H1 (cell line): ENCODE measurements around the gene SSNA1. TPM values are rescaled to one million over a fixed set of nuclear protein-coding genes. Genes with fewer than 3 reads are reported as not detected.

ENCODE experiments used
- CTCF ChIA-PET: fragments of 300-600 bp; sonication (Branson Sonifier 250); formaldehyde crosslinking; loops from one replicate; lab custom pipeline; 2021; ENCODE audit not compliant: partially characterized antibody; lab: Charles Lee
- POLR2A ChIA-PET: fragments of 300-600 bp; sonication (Branson Sonifier 250); formaldehyde crosslinking; loops from one replicate; lab custom pipeline; 2021; ENCODE audit warnings: inconsistent platforms; ENCODE audit not compliant: partially characterized antibody; lab: Charles Lee
- DNase-seq, 2 experiments: peaks; one replicate each; pipeline versions ENCODE4 v3.0.0 to v3.0.0-alpha.2; 2010 to 2022; ENCODE audit warnings: low spot score in 2 of 2, low read depth in 1 of 2, mixed read lengths in 1 of 2
- FAIRE-seq: peaks from 2 replicates; lab custom pipeline; 2011; peaks lifted over from hg19 to GRCh38; lab: Jason Lieb, UNC
- H2AFZ ChIP-seq: 2 replicates; pipeline ENCODE4 v1.8.1; 2012; ENCODE audit warnings: low read length, inconsistent platforms
- H2AK5ac ChIP-seq: 2 replicates; pipeline ENCODE4 v1.6.1; 2013; ENCODE audit warnings: low read depth, low read length
- H2BK120ac ChIP-seq: replicated peaks from 2 replicates; pipeline ENCODE3; 2013; ENCODE audit warnings: low read depth, low read length, inconsistent platforms
- H2BK12ac ChIP-seq: 2 replicates; pipeline ENCODE4 v1.6.1; 2013; ENCODE audit warnings: low read depth, low read length
- H2BK15ac ChIP-seq: 2 replicates; pipeline ENCODE4 v1.6.1; 2013; ENCODE audit warnings: low read length
- H2BK20ac ChIP-seq: 2 replicates; pipeline ENCODE4 v1.6.1; 2013; ENCODE audit warnings: low read length
- H2BK5ac ChIP-seq: 2 replicates; pipeline ENCODE4 v1.6.1; 2013; ENCODE audit warnings: low read depth, low read length
- H3K14ac ChIP-seq: 2 replicates; pipeline ENCODE4 v1.6.1; 2013; ENCODE audit warnings: inconsistent platforms; ENCODE audit not compliant: insufficient read length
- H3K18ac ChIP-seq: 2 replicates; pipeline ENCODE4 v1.6.1; 2013; ENCODE audit warnings: low read length; ENCODE audit errors: extremely low read depth
- H3K23ac ChIP-seq: 2 replicates; pipeline ENCODE4 v1.6.1; 2013; ENCODE audit warnings: inconsistent platforms; ENCODE audit not compliant: insufficient read length
- H3K23me2 ChIP-seq: 2 replicates; pipeline ENCODE4 v1.6.1; 2013; ENCODE audit warnings: low read depth, low read length
- H3K27ac ChIP-seq: 2 replicates; pipeline ENCODE4 v1.6.1; 2011; ENCODE audit warnings: low read depth, low read length, inconsistent platforms
- H3K27me3 ChIP-seq, 4 experiments: replicated peaks in 1 of 4; 1 replicate in 1 of 4; 2 replicates in 3 of 4; pipeline versions ENCODE4 v1.6.1 to v1.8.1; 2011 to 2013; ENCODE audit warnings: low read length in 3 of 4, mild to moderate bottlenecking in 3 of 4, inconsistent platforms in 2 of 4, mixed read lengths in 2 of 4, moderate library complexity in 1 of 4; ENCODE audit not compliant: control insufficient read depth in 3 of 4, insufficient read depth in 3 of 4; ENCODE audit errors: extremely low read depth in 1 of 4
- H3K36me3 ChIP-seq, 4 experiments: 2 replicates each; pipeline versions ENCODE4 v1.6.1 to v1.8.1; 2011 to 2013; ENCODE audit warnings: mild to moderate bottlenecking in 4 of 4, low read length in 3 of 4, moderate library complexity in 2 of 4, control low read depth in 1 of 4, inconsistent platforms in 1 of 4; ENCODE audit not compliant: insufficient read depth in 4 of 4, control insufficient read depth in 2 of 4
- H3K4ac ChIP-seq: replicated peaks from 2 replicates; pipeline ENCODE3; 2013; ENCODE audit warnings: low read length, low read depth, mixed read lengths, inconsistent platforms; ENCODE audit not compliant: insufficient read length
- H3K4me1 ChIP-seq, 4 experiments: replicated peaks in 1 of 4; 1 replicate in 1 of 4; 2 replicates in 3 of 4; pipeline versions ENCODE4 v1.6.1 to v1.8.1; 2011 to 2013; ENCODE audit warnings: low read length in 3 of 4, inconsistent platforms in 2 of 4, mixed read lengths in 1 of 4; ENCODE audit not compliant: insufficient read depth in 4 of 4, control insufficient read depth in 3 of 4
- H3K4me2 ChIP-seq, 2 experiments: 2 replicates each; pipeline versions ENCODE4 v1.6.1 to v1.8.1; 2011 to 2013; ENCODE audit warnings: low read depth in 2 of 2, low read length in 2 of 2, control low read depth in 1 of 2, inconsistent platforms in 1 of 2, mild to moderate bottlenecking in 1 of 2; ENCODE audit not compliant: insufficient read depth in 1 of 2
- H3K4me3 ChIP-seq, 4 experiments: fragments of 200-600, 300-600 bp in 1 of 4; sonication (generic), shearing (Covaris generic), sonication (Bioruptor Twin) in 1 of 4; 2 replicates each; pipeline versions ENCODE4 v1.5.1 to v1.8.1; 2011 to 2016; ENCODE audit warnings: low read length in 4 of 4, low read depth in 3 of 4, control low read depth in 2 of 4, inconsistent platforms in 2 of 4, mild to moderate bottlenecking in 2 of 4, mixed read lengths in 1 of 4, moderate library complexity in 1 of 4; ENCODE audit not compliant: insufficient read depth in 2 of 4; ENCODE audit errors: extremely low read depth in 1 of 4
- H3K56ac ChIP-seq: replicated peaks from 2 replicates; pipeline ENCODE3; 2013; ENCODE audit warnings: low read depth, mild to moderate bottlenecking, mixed read lengths, low read length, inconsistent platforms; ENCODE audit not compliant: insufficient read length
- H3K79me1 ChIP-seq: 2 replicates; pipeline ENCODE4 v1.6.1; 2013; ENCODE audit warnings: low read depth, low read length, control low read depth
- H3K79me2 ChIP-seq, 2 experiments: 2 replicates each; pipeline versions ENCODE4 v1.6.1 to v1.8.1; 2012 to 2013; ENCODE audit warnings: low read length in 2 of 2, mild to moderate bottlenecking in 2 of 2, inconsistent platforms in 1 of 2; ENCODE audit not compliant: insufficient read depth in 2 of 2, control insufficient read depth in 1 of 2
- H3K9ac ChIP-seq, 4 experiments: replicated peaks in 1 of 4; 1 replicate in 1 of 4; 2 replicates in 3 of 4; pipeline versions ENCODE4 v1.6.1 to v1.8.1; 2011 to 2013; ENCODE audit warnings: low read depth in 3 of 4, low read length in 3 of 4, control low read depth in 2 of 4, mild to moderate bottlenecking in 2 of 4, moderate library complexity in 2 of 4, inconsistent platforms in 1 of 4; ENCODE audit errors: extremely low read depth in 1 of 4
- H3K9me3 ChIP-seq, 2 experiments: 2 replicates each; pipeline versions ENCODE4 v1.6.1 to v1.8.1; 2012 to 2013; ENCODE audit warnings: mild to moderate bottlenecking in 2 of 2, moderate library complexity in 2 of 2, control low read depth in 1 of 2, inconsistent platforms in 1 of 2, low read depth in 1 of 2, low read length in 1 of 2, mixed read lengths in 1 of 2; ENCODE audit not compliant: insufficient read depth in 2 of 2
- H4K20me1 ChIP-seq, 2 experiments: replicated peaks in 1 of 2; 2 replicates each; pipeline versions ENCODE3 to v1.8.1; 2011 to 2013; ENCODE audit warnings: inconsistent platforms in 2 of 2, low read length in 2 of 2, mild to moderate bottlenecking in 1 of 2; ENCODE audit not compliant: insufficient read depth in 2 of 2, control insufficient read depth in 1 of 2
- H4K5ac ChIP-seq: 2 replicates; pipeline ENCODE4 v1.6.1; 2013; ENCODE audit warnings: low read length, low read depth, mixed read lengths, inconsistent platforms; ENCODE audit not compliant: insufficient read length
- H4K8ac ChIP-seq: 2 replicates; pipeline ENCODE4 v1.8.0; 2013; ENCODE audit warnings: mild to moderate bottlenecking, moderate library complexity, low read length, inconsistent platforms; ENCODE audit not compliant: insufficient read depth; ENCODE audit errors: extremely low read depth
- H4K91ac ChIP-seq: replicated peaks from 2 replicates; pipeline ENCODE3; 2013; ENCODE audit warnings: low read length, mixed read lengths, inconsistent platforms; ENCODE audit not compliant: insufficient read length
- GTF2F1 ChIP-seq: IDR thresholded peaks from 2 replicates; pipeline ENCODE4 v1.6.1; 2012; ENCODE audit warnings: low read depth, low read length, improper control_type of control experiment, borderline replicate concordance
- HDAC2 ChIP-seq, 2 experiments: fragments of 300-600 bp in 1 of 2; sonication (generic) in 1 of 2; IDR thresholded peaks; 2 replicates each; pipeline ENCODE4 v1.6.1; 2011 to 2012; ENCODE audit warnings: low read depth in 2 of 2, low read length in 2 of 2, mild to moderate bottlenecking in 2 of 2, moderate library complexity in 2 of 2, borderline replicate concordance in 1 of 2, inconsistent platforms in 1 of 2
- NANOG ChIP-seq: IDR thresholded peaks from 2 replicates; pipeline ENCODE4 v1.6.1; 2011; ENCODE audit warnings: low read length, low read depth, mild to moderate bottlenecking, inconsistent platforms; ENCODE audit not compliant: insufficient read depth, poor library complexity, severe bottlenecking
- RBBP5 ChIP-seq: IDR thresholded peaks from 2 replicates; pipeline ENCODE4 v1.7.1; 2012; ENCODE audit warnings: low read depth, mild to moderate bottlenecking, inconsistent platforms, low read length, moderate library complexity, borderline replicate concordance
- SIN3A ChIP-seq, 2 experiments: IDR thresholded peaks in 1 of 2; conservative IDR thresholded peaks in 1 of 2; 2 replicates each; pipeline ENCODE4 v1.6.1; 2011 to 2012; ENCODE audit warnings: low read length in 2 of 2, improper control_type of control experiment in 1 of 2, low read depth in 1 of 2, mild to moderate bottlenecking in 1 of 2
- TCF12 ChIP-seq: IDR thresholded peaks from 2 replicates; pipeline ENCODE4 v1.6.1; 2011; ENCODE audit warnings: low read depth, mild to moderate bottlenecking, low read length
- WGBS, 2 experiments: shearing (Covaris generic) in 1 of 2; methylation state at CpG; one replicate each; pipeline versions ENCODE4 v1.1.6 to v1.1.7; 2013 to 2015; ENCODE audit warnings: low lambda C conversion rate in 2 of 2, mixed read lengths in 2 of 2, inconsistent platforms in 1 of 2, low coverage in 1 of 2, missing lambda C conversion rate in 1 of 2; ENCODE audit not compliant: insufficient replicate concordance in 2 of 2, insufficient coverage in 1 of 2, insufficient read length in 1 of 2; ENCODE audit errors: extremely low coverage in 1 of 2, missing lambda C conversion rate in 1 of 2; 5-methylcytosine and 5-hydroxymethylcytosine counted together
- polyA plus RNA-seq, 7 experiments: library from polyadenylated mRNA; depleted of rRNA in 3 of 7; stranded (reverse) in 5 of 7; unstranded in 2 of 7; fragments of >200 nt in 5 of 7; fragments of 200-250 nt in 2 of 7; gene quantifications; 1 replicate in 5 of 7; 2 replicates in 1 of 7; 4 replicates in 1 of 7; pipeline versions ENCODE4 v1.2.1 to v1.2.3, GENCODE V29; 2011 to 2013; ENCODE audit warnings: missing spikeins in 2 of 7, mixed read lengths in 2 of 7
- total RNA-seq: library from RNA; stranded (reverse); fragmentation: NEBNext Ultra II Directional; extraction: Animal tissue kit (Norgen Biotek cat#: 25700); gene quantifications from 2 replicates; pipeline ENCODE4 v1.2.1, GENCODE V29; 2021

Gene SSNA1
- total and polyA plus RNA-seq, 2 of the 8 experiments (the other 6 are each of a cell fraction or from before 2014, with no cell fraction given) = 87.3 to 157 TPM

DNA sequence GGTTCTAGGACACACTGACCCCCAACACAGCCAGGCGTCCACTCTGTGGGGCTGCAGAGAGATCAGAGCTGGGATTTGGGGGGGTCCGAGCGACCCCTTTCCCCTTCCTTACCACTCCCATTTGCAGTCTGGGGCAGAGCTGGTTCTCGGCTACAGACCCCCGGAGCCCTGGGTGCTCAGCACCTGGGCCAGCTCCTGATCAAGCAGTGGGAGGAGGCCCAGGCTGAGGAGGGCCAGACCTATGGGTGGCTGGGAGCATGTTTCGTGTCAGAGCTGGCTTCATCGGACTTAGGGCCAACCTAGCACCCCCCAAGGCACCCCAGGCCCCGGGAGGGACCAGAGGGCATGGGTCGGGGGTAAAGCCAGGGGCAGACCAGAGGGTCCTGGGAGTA is 42.0 kb upstream of the SSNA1 start:
- CTCF ChIA-PET = interaction anchor here (0.7 to 1.4 kb wide), 7 partner anchors 16 to 117 kb away, joined by 3 read pairs; no protein-coding TSS in a partner anchor
- Histone ChIP-seq H4K91ac (no peak overlapping the region), H3K27me3 (peaks cover 0 to 24% (median 21%) of the 10 kb centered on the region in 4 experiments; a peak in 6 of 7 replicates), H3K79me2 (no peaks in the 10 kb centered on the region)
- TF ChIP-seq SIN3A (conservative IDR thresholded peaks at IDR 0.05 in 1 of 2, IDR thresholded peaks at IDR 0.05 in 1 of 2; ENCODE audit: low read depth in 1 of 2, low read length in 2 of 2) (no peak), NANOG (no peak), GTF2F1 (no peak), RBBP5 (no peak), HDAC2 (IDR thresholded peaks at IDR 0.05; ENCODE audit: borderline replicate concordance in 1 of 2, low read depth in 2 of 2, low read length in 2 of 2) (no peak), TCF12 (no peak)
- TF ChIP-seq, all 59 proteins: peak for 0
- H4K20me1 ChIP-seq = peaks cover 0 to 11% of the 10 kb centered on the region in 2 experiments
- 85% methylated on average over 4 of the region's 9 CpGs; no CpG with 5 or more reads in 1 of the 2 experiments for WGBS, 2 experiments
- H3K23ac ChIP-seq = no peak overlapping the region
- no peak overlapping the region for H2BK20ac ChIP-seq
- no peak overlapping the region for H2BK12ac ChIP-seq
- DNase-seq (no peak), FAIRE-seq (no peak)
- H3K9me3 ChIP-seq = no peaks in the 10 kb centered on the region
- H2BK5ac ChIP-seq = no peak overlapping the region
- no peak overlapping the region for H2AFZ ChIP-seq
- peaks cover 0 to 9% (median 0%) of the 10 kb centered on the region in 4 experiments; a peak in 1 of 7 replicates for H3K4me1 ChIP-seq
- no peak overlapping the region for H2BK120ac ChIP-seq
- POLR2A ChIA-PET = interaction anchor here (0.9 to 1.3 kb wide), 2 partner anchors 8 to 77 kb away, joined by 3 to 7 read pairs; partner anchors contain the start of gene GRIN1
- H3K36me3 ChIP-seq = no peaks in the 10 kb centered on the region
- H3K4me2 ChIP-seq = no peak overlapping the region
- H2BK15ac ChIP-seq = no peak overlapping the region
- H3K18ac ChIP-seq = no peak overlapping the region
- H3K4ac ChIP-seq = no peak overlapping the region
- no peak overlapping the region for H4K8ac ChIP-seq
- H4K5ac ChIP-seq = no peak overlapping the region
- no peaks in the 10 kb centered on the region for H3K23me2 ChIP-seq
- H3K27ac ChIP-seq = no peak overlapping the region
- no peak overlapping the region for H2AK5ac ChIP-seq
- no peak overlapping the region for H3K4me3 ChIP-seq
- no peaks in the 10 kb centered on the region for H3K79me1 ChIP-seq
- H3K14ac ChIP-seq = no peak overlapping the region
- no peak overlapping the region for H3K9ac ChIP-seq
- no peak overlapping the region for H3K56ac ChIP-seq
